Measurements from ENCODE around the gene CDV3.

- TF ChIP-seq CTCF (IDR thresholded peaks at IDR 0.05) (no peak), POLR2A (IDR thresholded peaks at IDR 0.05) (no peak)
Observed at GRCh38 chr3:133570139-133570936, 3.1 kb upstream of the CDV3 start.
